ENCODE results near the gene B3GALNT2.

Gene B3GALNT2

DNA sequence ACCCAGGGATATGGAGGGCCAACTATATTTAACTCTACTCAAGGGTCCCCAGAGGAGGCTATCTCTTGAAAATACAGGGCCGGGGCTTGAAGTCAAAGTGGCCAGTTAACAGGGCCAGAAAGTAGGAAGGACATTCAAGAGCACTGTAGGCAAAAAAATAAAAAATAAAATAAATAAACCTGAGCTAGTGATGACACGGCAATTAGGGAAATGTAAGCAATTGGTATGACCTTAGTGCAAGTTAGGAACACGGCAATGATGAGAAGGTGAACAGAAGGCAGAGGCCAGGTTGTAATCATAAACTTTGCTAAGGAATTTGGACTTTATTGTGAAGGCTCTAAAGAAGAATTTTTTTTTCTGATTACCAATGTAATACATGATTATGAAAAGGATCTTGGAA is 3.4 kb upstream of the B3GALNT2 start:
- Histone ChIP-seq H3K4me3 (ENCODE audit: low read length, poor library complexity, severe bottlenecking) (no peak overlapping the region), H3K9me3 (ENCODE audit: insufficient read depth, low read depth, low read length) (no peaks in the 10 kb centered on the region), H3F3A (ENCODE audit: low read depth) (0 out of 2 replicates have a peak, but pooled peaks cover 3% of the 10 kb centered on the region)

DNA sequence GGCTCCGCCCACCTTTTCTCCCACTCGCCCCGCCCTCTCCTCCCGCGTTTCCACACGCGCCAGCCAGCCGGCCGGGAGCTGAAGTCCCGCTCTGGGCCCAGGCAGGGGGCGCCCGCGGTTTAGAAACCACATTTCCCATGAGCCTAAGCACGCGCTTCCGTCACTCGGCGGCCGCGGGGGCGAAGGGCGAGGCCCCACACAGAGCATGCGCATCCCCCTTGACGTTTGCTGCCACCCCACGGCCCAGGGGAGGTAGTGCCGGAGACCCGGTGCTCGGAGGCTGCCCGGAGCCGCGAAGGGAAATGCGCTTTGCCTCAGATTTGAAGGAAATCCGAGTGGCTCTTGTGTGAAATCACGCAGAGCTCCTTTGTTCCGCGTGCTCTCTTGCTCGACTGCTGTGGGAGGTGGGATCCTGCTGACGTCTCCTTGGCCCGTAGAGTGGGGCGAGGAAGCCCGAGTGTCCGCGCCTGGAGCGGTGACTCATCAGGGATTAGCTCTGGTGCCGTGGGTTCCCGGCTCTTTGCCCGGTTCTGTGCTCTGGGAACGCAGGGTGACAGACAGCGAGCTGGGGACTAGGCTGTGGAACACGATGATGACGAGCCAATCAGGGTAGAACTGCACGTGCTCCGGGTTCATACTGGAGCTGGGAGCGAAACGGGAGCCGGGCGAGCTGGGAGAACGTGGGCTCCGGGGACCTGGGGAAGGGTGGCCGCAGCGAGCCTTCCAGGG is 406 bp upstream of the B3GALNT2 start:
- Histone ChIP-seq H3K27me3 (ENCODE audit: insufficient read depth, low read length, poor library complexity, severe bottlenecking) (no peaks in the 10 kb centered on the region), H3K9me3 (ENCODE audit: insufficient read depth, low read depth, low read length) (no peaks in the 10 kb centered on the region), H3K9me2 (replicated peaks; ENCODE audit: low read depth, low read length) (no peaks in the 10 kb centered on the region), H3K79me2 (ENCODE audit: insufficient read depth, low read length) (peaks cover 40% of the 10 kb centered on the region), H3K4me2 (ENCODE audit: low read depth, low read length, poor library complexity, severe bottlenecking) (peak overlapping the region; percentile 88), H3K4me1 (ENCODE audit: insufficient read depth, low read length, poor library complexity, severe bottlenecking) (peaks cover 28% of the 10 kb centered on the region), H2AFZ (ENCODE audit: low read length) (peak overlapping the region; percentile 100), H4K20me1 (ENCODE audit: insufficient read depth, low read length, poor library complexity, severe bottlenecking) (peaks cover 12% of the 10 kb centered on the region), H3K4me3 (ENCODE audit: low read length, poor library complexity, severe bottlenecking) (peak overlapping the region; percentile 100), H3F3A (ENCODE audit: low read depth) (0 out of 2 replicates have a peak, but pooled peaks cover 3% of the 10 kb centered on the region), H3K36me3 (ENCODE audit: insufficient read depth, low read length) (no peaks in the 10 kb centered on the region), H3K9ac (ENCODE audit: low read depth, low read length, poor library complexity, severe bottlenecking) (peak overlapping the region; percentile 83)
- no peak for TF ChIP-seq EZH2phosphoT487 (IDR thresholded peaks at IDR 0.05; ENCODE audit: borderline replicate concordance)
- TF ChIP-seq, protein P1, sequence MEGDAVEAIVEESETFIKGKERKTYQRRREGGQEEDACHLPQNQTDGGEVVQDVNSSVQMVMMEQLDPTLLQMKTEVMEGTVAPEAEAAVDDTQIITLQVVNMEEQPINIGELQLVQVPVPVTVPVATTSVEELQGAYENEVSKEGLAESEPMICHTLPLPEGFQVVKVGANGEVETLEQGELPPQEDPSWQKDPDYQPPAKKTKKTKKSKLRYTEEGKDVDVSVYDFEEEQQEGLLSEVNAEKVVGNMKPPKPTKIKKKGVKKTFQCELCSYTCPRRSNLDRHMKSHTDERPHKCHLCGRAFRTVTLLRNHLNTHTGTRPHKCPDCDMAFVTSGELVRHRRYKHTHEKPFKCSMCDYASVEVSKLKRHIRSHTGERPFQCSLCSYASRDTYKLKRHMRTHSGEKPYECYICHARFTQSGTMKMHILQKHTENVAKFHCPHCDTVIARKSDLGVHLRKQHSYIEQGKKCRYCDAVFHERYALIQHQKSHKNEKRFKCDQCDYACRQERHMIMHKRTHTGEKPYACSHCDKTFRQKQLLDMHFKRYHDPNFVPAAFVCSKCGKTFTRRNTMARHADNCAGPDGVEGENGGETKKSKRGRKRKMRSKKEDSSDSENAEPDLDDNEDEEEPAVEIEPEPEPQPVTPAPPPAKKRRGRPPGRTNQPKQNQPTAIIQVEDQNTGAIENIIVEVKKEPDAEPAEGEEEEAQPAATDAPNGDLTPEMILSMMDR (conservative IDR thresholded peaks at IDR 0.05; ENCODE audit: low read length) = peak; percentile 73

More for the DNA sequence above, 3.4 kb upstream of the B3GALNT2 start:
- no peaks in the 10 kb centered on the region for H4K20me1 ChIP-seq (ENCODE audit: insufficient read depth, low read length, poor library complexity, severe bottlenecking)
- peaks cover 5% of the 10 kb centered on the region for H3K4me1 ChIP-seq (ENCODE audit: insufficient read depth, low read length, poor library complexity, severe bottlenecking)
- H3K27me3 ChIP-seq (ENCODE audit: insufficient read depth, low read length, poor library complexity, severe bottlenecking) = no peaks in the 10 kb centered on the region
- peaks cover 11% of the 10 kb centered on the region for H3K79me2 ChIP-seq (ENCODE audit: insufficient read depth, low read length)
- no peak overlapping the region for H2AFZ ChIP-seq (ENCODE audit: low read length)
- H3K36me3 ChIP-seq (ENCODE audit: insufficient read depth, low read length) = no peaks in the 10 kb centered on the region
- H3K9me2 ChIP-seq (replicated peaks; ENCODE audit: low read depth, low read length) = no peaks in the 10 kb centered on the region
- H3K4me2 ChIP-seq (ENCODE audit: low read depth, low read length, poor library complexity, severe bottlenecking) = no peak overlapping the region
- H3K9ac ChIP-seq (ENCODE audit: low read depth, low read length, poor library complexity, severe bottlenecking) = no peak overlapping the region
- TF ChIP-seq, protein P1 (conservative IDR thresholded peaks at IDR 0.05; ENCODE audit: low read length) = no peak

DNA sequence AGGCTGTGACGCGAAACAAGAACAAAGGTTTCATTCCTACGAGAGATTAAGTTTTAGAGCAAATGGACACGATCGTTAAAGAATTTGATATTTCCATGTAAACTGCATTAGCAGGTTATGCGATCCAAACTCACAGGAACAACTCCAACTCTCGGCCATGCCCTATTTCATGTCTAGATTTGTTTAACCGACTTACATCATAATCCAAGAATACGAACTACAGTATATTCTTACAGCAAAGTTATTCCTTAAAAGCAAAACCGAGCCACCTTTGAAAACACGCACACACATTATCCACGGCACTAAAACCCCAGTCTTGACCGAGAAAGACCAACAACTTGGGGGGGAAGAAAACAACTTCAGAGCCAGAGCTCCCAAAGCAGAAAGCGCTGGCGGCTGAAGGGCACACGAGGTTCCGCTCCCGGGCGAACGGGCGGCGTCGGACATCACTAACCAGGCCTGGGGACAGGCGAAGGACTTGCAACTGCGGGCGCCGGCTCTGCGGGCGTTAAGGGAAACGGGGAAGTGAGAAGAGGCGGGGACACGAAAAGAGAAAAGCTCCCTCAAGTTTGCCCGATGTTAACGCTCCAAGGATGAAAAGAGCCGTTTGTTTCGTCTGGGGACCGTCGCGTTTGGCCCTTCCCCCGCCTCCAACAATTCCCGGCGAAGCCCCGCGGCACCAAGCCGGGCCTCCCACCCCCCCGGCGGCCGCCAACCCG is 690 bp downstream of the B3GALNT2 start:
- TF ChIP-seq, protein P1 (conservative IDR thresholded peaks at IDR 0.05; ENCODE audit: low read length) = no peak
- no peak for TF ChIP-seq EZH2phosphoT487 (IDR thresholded peaks at IDR 0.05; ENCODE audit: borderline replicate concordance)
- peak overlapping the region; percentile 85 for H3K4me2 ChIP-seq (ENCODE audit: low read depth, low read length, poor library complexity, severe bottlenecking)
- no peaks in the 10 kb centered on the region for H3K27me3 ChIP-seq (ENCODE audit: insufficient read depth, low read length, poor library complexity, severe bottlenecking)
- H3K36me3 ChIP-seq (ENCODE audit: insufficient read depth, low read length) = no peaks in the 10 kb centered on the region
- peak overlapping the region; percentile 75 for H3K9ac ChIP-seq (ENCODE audit: low read depth, low read length, poor library complexity, severe bottlenecking)
- H3K4me1 ChIP-seq (ENCODE audit: insufficient read depth, low read length, poor library complexity, severe bottlenecking) = peaks cover 34% of the 10 kb centered on the region
- H4K20me1 ChIP-seq (ENCODE audit: insufficient read depth, low read length, poor library complexity, severe bottlenecking) = peaks cover 15% of the 10 kb centered on the region
- no peaks in the 10 kb centered on the region for H3K9me3 ChIP-seq (ENCODE audit: insufficient read depth, low read depth, low read length)
- H3K9me2 ChIP-seq (replicated peaks; ENCODE audit: low read depth, low read length) = no peaks in the 10 kb centered on the region
- peak overlapping the region; percentile 78 for H2AFZ ChIP-seq (ENCODE audit: low read length)
- H3F3A ChIP-seq (ENCODE audit: low read depth) = 0 out of 2 replicates have a peak, but pooled peaks cover 3% of the 10 kb centered on the region
- peak overlapping the region; percentile 100 for H3K4me3 ChIP-seq (ENCODE audit: low read length, poor library complexity, severe bottlenecking)
- peaks cover 50% of the 10 kb centered on the region for H3K79me2 ChIP-seq (ENCODE audit: insufficient read depth, low read length)

All from Loucy (cell line).